Neural cell (in vitro differentiated cells): ENCODE results near the gene FLVCR1. TPM values are rescaled to one million over a fixed set of nuclear protein-coding genes. Genes with fewer than 3 reads are reported as not detected.

Source experiments
- H2AFZ ChIP-seq: fragments of 200-600, 300-800 bp; sonication (generic), shearing (Covaris generic); 2 replicates; pipeline ENCODE4 v1.6.0; 2014; ENCODE audit warnings: low read depth, mild to moderate bottlenecking, antibody characterized with exemption, low read length, moderate library complexity
- H3F3A ChIP-seq: fragments of 200-600 bp; shearing (Covaris generic); 2 replicates; pipeline ENCODE4 v1.6.1; 2016; ENCODE audit warnings: mild to moderate bottlenecking, moderate library complexity, mixed read lengths, antibody characterized with exemption, low read length; ENCODE audit not compliant: insufficient read depth, poor library complexity, severe bottlenecking
- H3K27ac ChIP-seq: fragments of 200-600, 300-800 bp; sonication (generic), shearing (Covaris generic); 2 replicates; pipeline ENCODE4 v1.5.1; 2014; ENCODE audit warnings: mild to moderate bottlenecking, low read length, moderate library complexity
- H3K27me3 ChIP-seq: fragments of 300-800, 200-600 bp; sonication (generic), shearing (Covaris generic); 2 replicates; pipeline ENCODE4 v1.6.0; 2014; ENCODE audit warnings: mild to moderate bottlenecking, low read depth, low read length, moderate library complexity; ENCODE audit not compliant: insufficient read depth
- H3K36me3 ChIP-seq: fragments of 300-800, 200-600 bp; sonication (generic), shearing (Covaris generic); 2 replicates; pipeline ENCODE4 v1.5.1; 2014; ENCODE audit warnings: mild to moderate bottlenecking, antibody characterized with exemption, low read length, moderate library complexity; ENCODE audit not compliant: insufficient read depth
- H3K4me2 ChIP-seq: fragments of 300-800, 200-600 bp; sonication (generic), shearing (Covaris generic); 2 replicates; pipeline ENCODE4 v1.6.0; 2014; ENCODE audit warnings: mild to moderate bottlenecking, low read length
- H3K4me3 ChIP-seq: fragments of 300-800, 200-600 bp; sonication (generic), shearing (Covaris generic); 2 replicates; pipeline ENCODE4 v1.5.1; 2014; ENCODE audit warnings: mild to moderate bottlenecking, low read length, moderate library complexity
- H3K79me2 ChIP-seq: fragments of 200-600 bp; shearing (Covaris generic); replicated peaks from 2 replicates; pipeline ENCODE4 v1.6.0; 2014; ENCODE audit warnings: mild to moderate bottlenecking, low read length, moderate library complexity; ENCODE audit not compliant: insufficient read depth
- H3K9ac ChIP-seq: fragments of 300-800, 200-600 bp; sonication (generic), shearing (Covaris generic); 2 replicates; pipeline ENCODE4 v1.6.1; 2016; ENCODE audit warnings: mild to moderate bottlenecking, low read length, mixed read lengths
- H3K9me2 ChIP-seq: fragments of 200-600 bp; shearing (Covaris generic); 2 replicates; pipeline ENCODE4 v1.6.1; 2016; ENCODE audit warnings: mild to moderate bottlenecking, low read length, mixed read lengths; ENCODE audit not compliant: insufficient read depth
- H3K9me3 ChIP-seq: fragments of 200-600, 300-800 bp; sonication (generic), shearing (Covaris generic); 2 replicates; pipeline ENCODE4 v1.6.1; 2016; ENCODE audit warnings: mild to moderate bottlenecking, mixed run types, low read length, moderate library complexity, mixed read lengths
- H4K20me1 ChIP-seq: fragments of 200-600 bp; shearing (Covaris generic); 2 replicates; pipeline ENCODE4 v1.6.1; 2016; ENCODE audit warnings: mild to moderate bottlenecking, mixed run types; ENCODE audit not compliant: insufficient read depth
- CTCF ChIP-seq: fragments of 450-650 bp; IDR thresholded peaks from 2 replicates; pipeline ENCODE4 v1.5.1; 2014; ENCODE audit warnings: antibody characterized with exemption, mild to moderate bottlenecking, moderate library complexity; ENCODE audit not compliant: poor library complexity, severe bottlenecking
- EP300 ChIP-seq: fragments of 450-650 bp; conservative IDR thresholded peaks from 2 replicates; pipeline ENCODE4 v1.6.1; 2014; ENCODE audit warnings: antibody characterized with exemption, mild to moderate bottlenecking, moderate library complexity; ENCODE audit not compliant: poor library complexity, severe bottlenecking
- EZH2 ChIP-seq: fragments of 200-600, 300-800 bp; shearing (Covaris generic), sonication (generic); IDR thresholded peaks from 2 replicates; pipeline ENCODE4 v1.6.1; 2014; ENCODE audit warnings: antibody characterized with exemption, low read length, borderline replicate concordance, mild to moderate bottlenecking; ENCODE audit not compliant: insufficient read depth, poor library complexity, severe bottlenecking
- MXI1 ChIP-seq: fragments of 450-650 bp; conservative IDR thresholded peaks from 2 replicates; pipeline ENCODE4 v1.6.1; 2014; ENCODE audit warnings: antibody characterized with exemption, mild to moderate bottlenecking; ENCODE audit not compliant: poor library complexity, severe bottlenecking
- POLR2AphosphoS5 ChIP-seq: IDR thresholded peaks from 2 replicates; pipeline ENCODE4 v1.6.1; 2012
- RAD21 ChIP-seq: fragments of 450-650 bp; conservative IDR thresholded peaks from 2 replicates; pipeline ENCODE4 v1.6.1; 2014; ENCODE audit warnings: antibody characterized with exemption, mild to moderate bottlenecking, moderate library complexity
- REST ChIP-seq: IDR thresholded peaks from 2 replicates; pipeline ENCODE4 v1.6.1; 2012; ENCODE audit warnings: borderline replicate concordance
- SMC3 ChIP-seq: fragments of 450-650 bp; conservative IDR thresholded peaks from 2 replicates; pipeline ENCODE4 v1.6.1; 2014; ENCODE audit warnings: antibody characterized with exemption, mild to moderate bottlenecking, moderate library complexity; ENCODE audit not compliant: poor library complexity
- TAF1 ChIP-seq: IDR thresholded peaks from 2 replicates; pipeline ENCODE4 v1.6.1; 2012; ENCODE audit warnings: low read depth
- polyA plus RNA-seq: library from polyadenylated mRNA; depleted of rRNA; stranded (reverse); fragments of >200 nt; gene quantifications from 2 replicates; pipeline ENCODE4 v1.2.3, GENCODE V29; 2014

The FLVCR1 gene
- polyA plus RNA-seq, 1 donor from 2014 or later, result 37.8 TPM

GRCh38 chr1:212901290-212901689 is 43.2 kb downstream of the FLVCR1 start:
- Histone ChIP-seq H3K4me2 (no peak overlapping the region), H3K9me3 (no peaks in the 10 kb centered on the region)

GRCh38 chr1:212902054-212902453 is 44.0 kb downstream of the FLVCR1 start:
- Histone ChIP-seq H3K27me3 (no peaks in the 10 kb centered on the region), H3K4me3 (no peak overlapping the region), H3K9me3 (no peaks in the 10 kb centered on the region), H4K20me1 (no peaks in the 10 kb centered on the region), H3K27ac (no peak overlapping the region), H3K9me2 (no peaks in the 10 kb centered on the region), H3F3A (no peaks in the 10 kb centered on the region), H3K79me2 (no peaks in the 10 kb centered on the region), H3K9ac (no peak overlapping the region), H3K4me2 (no peak overlapping the region), H3K36me3 (peaks cover 11% of the 10 kb centered on the region), H2AFZ (no peak overlapping the region)
- no peak for TF ChIP-seq REST
- no peak for TF ChIP-seq CTCF
- no peak for TF ChIP-seq RAD21
- no peak for TF ChIP-seq POLR2AphosphoS5
- no peak for TF ChIP-seq MXI1
- no peak for TF ChIP-seq EP300
- no peak for TF ChIP-seq TAF1

More at GRCh38 chr1:212901290-212901689, 43.2 kb downstream of the FLVCR1 start:
- Histone ChIP-seq H3K9me2 (no peaks in the 10 kb centered on the region), H3K27me3 (no peaks in the 10 kb centered on the region), H3F3A (no peaks in the 10 kb centered on the region), H3K27ac (no peak overlapping the region), H3K9ac (no peak overlapping the region), H2AFZ (no peak overlapping the region), H4K20me1 (no peaks in the 10 kb centered on the region), H3K36me3 (peaks cover 11% of the 10 kb centered on the region), H3K4me3 (no peak overlapping the region), H3K79me2 (no peaks in the 10 kb centered on the region)
- no peak for TF ChIP-seq EP300
- TF ChIP-seq TAF1, result no peak
- no peak for TF ChIP-seq CTCF
- no peak for TF ChIP-seq EZH2
- TF ChIP-seq SMC3, result no peak
- no peak for TF ChIP-seq RAD21
- TF ChIP-seq MXI1, result no peak
- no peak for TF ChIP-seq POLR2AphosphoS5
- TF ChIP-seq REST, result no peak
